ENCODE measurements around the gene TGM4.

TGM4 gene

GRCh38 chr3:44874308-44874707, at the start of gene TGM4:
Gene TGM4 (plus strand): TSS chr3:44874608. CDS start chr3:44874679, 71 bp downstream.
- H3K4me3 ChIP-seq (IDR thresholded peaks at IDR 0.05; ENCODE audit: insufficient read depth, low read depth, low read length), result no peak within 1 kb of the TSS
- TF ChIP-seq CTCF (conservative IDR thresholded peaks at IDR 0.05; ENCODE audit: low read depth, low read length), result no peak

GRCh38 chr3:44825264-44825925, 49.0 kb upstream of the TGM4 start:
- Histone ChIP-seq H2AFZ (ENCODE audit: low read depth) (no peak overlapping the region), H4K20me1 (ENCODE audit: insufficient read depth) (no peaks in the 10 kb centered on the region), H3K27ac (no peak overlapping the region), H3K4me1 (ENCODE audit: low read depth, poor library complexity, severe bottlenecking) (peaks cover 15% of the 10 kb centered on the region), H3K27me3 (ENCODE audit: insufficient read depth, low read depth) (no peaks in the 10 kb centered on the region), H3K4me2 (no peak overlapping the region), H3K4me3 (IDR thresholded peaks at IDR 0.05; ENCODE audit: insufficient read depth, low read depth, low read length) (no peak overlapping the region), H3K9ac (no peak overlapping the region), H3K79me2 (ENCODE audit: insufficient read depth, low read depth) (no peaks in the 10 kb centered on the region), H3K36me3 (ENCODE audit: insufficient read depth) (peaks cover 3% of the 10 kb centered on the region; the same call in 1 of the 2 replicates)
- no peak for TF ChIP-seq CTCF (conservative IDR thresholded peaks at IDR 0.05; ENCODE audit: low read depth, low read length)

More at GRCh38 chr3:44874308-44874707, at the start of gene TGM4:
- Histone ChIP-seq H3K27ac (no peak within 1 kb of the TSS), H3K27me3 (ENCODE audit: insufficient read depth, low read depth) (no peaks in the 10 kb centered on the region), H3K9ac (no peak within 1 kb of the TSS), H4K20me1 (ENCODE audit: insufficient read depth) (no peaks in the 10 kb centered on the region), H3K36me3 (ENCODE audit: insufficient read depth) (no peaks in the 10 kb centered on the region), H2AFZ (ENCODE audit: low read depth) (no peak within 1 kb of the TSS), H3K4me1 (ENCODE audit: low read depth, poor library complexity, severe bottlenecking) (no peaks in the 10 kb centered on the region), H3K4me2 (no peak within 1 kb of the TSS), H3K79me2 (ENCODE audit: insufficient read depth, low read depth) (no peaks in the 10 kb centered on the region)

DNA sequence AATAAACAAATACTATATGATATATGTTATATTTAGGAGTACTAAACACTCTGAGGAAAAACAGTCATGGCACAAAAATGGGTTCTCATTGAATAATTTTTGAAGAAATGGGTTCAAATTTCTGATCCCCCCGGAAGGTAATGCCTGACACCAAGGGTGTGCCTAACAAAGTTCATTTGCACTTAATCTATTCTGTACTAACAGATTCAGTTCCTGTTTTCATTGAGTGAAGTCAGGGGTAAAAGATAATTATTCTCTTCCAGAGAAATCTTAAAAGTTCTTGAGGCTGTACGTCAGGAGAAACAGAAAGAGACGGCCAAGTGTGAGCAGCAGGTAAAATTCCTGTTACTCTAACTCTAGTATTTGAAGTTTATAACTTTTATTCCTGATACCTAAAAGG, 47.2 kb upstream of the TGM4 start:
- Histone ChIP-seq H3K27me3 (ENCODE audit: insufficient read depth, low read depth) (no peaks in the 10 kb centered on the region), H3K4me1 (ENCODE audit: low read depth, poor library complexity, severe bottlenecking) (peaks cover 15% of the 10 kb centered on the region), H3K27ac (no peak overlapping the region), H3K79me2 (ENCODE audit: insufficient read depth, low read depth) (no peaks in the 10 kb centered on the region), H3K36me3 (ENCODE audit: insufficient read depth) (peaks cover 3% of the 10 kb centered on the region; the same call in 1 of the 2 replicates), H4K20me1 (ENCODE audit: insufficient read depth) (no peaks in the 10 kb centered on the region), H3K9ac (no peak overlapping the region), H3K4me3 (IDR thresholded peaks at IDR 0.05; ENCODE audit: insufficient read depth, low read depth, low read length) (no peak overlapping the region), H2AFZ (ENCODE audit: low read depth) (no peak overlapping the region), H3K4me2 (no peak overlapping the region)
- no peak for TF ChIP-seq CTCF (conservative IDR thresholded peaks at IDR 0.05; ENCODE audit: low read depth, low read length)

DNA sequence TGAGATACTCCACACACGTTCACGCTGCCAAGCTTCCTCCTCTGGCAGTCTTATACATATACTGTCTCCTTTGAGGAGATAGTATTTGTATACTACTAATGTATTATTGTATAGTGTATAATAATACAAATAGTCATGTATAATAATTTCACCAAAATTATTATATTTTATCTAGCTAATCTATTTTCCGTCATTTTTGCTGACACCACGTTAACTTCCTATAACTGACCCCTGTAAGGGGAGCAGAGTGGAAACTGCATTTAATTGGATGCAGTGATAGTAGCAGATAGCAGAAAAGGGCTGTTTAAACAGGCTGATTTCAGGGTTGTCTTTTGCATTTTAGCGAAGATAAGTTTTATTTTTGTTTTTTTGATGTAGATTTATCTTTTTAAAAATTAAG, 43.2 kb upstream of the TGM4 start:
- Histone ChIP-seq H3K27ac (no peak overlapping the region), H2AFZ (ENCODE audit: low read depth) (no peak overlapping the region), H3K27me3 (ENCODE audit: insufficient read depth, low read depth) (no peaks in the 10 kb centered on the region), H3K9ac (no peak overlapping the region), H3K4me2 (no peak overlapping the region), H3K4me1 (ENCODE audit: low read depth, poor library complexity, severe bottlenecking) (peaks cover 3% of the 10 kb centered on the region), H3K4me3 (IDR thresholded peaks at IDR 0.05; ENCODE audit: insufficient read depth, low read depth, low read length) (no peak overlapping the region), H3K79me2 (ENCODE audit: insufficient read depth, low read depth) (no peaks in the 10 kb centered on the region), H3K36me3 (ENCODE audit: insufficient read depth) (peaks cover 3% of the 10 kb centered on the region; the same call in 1 of the 2 replicates), H4K20me1 (ENCODE audit: insufficient read depth) (no peaks in the 10 kb centered on the region)
- TF ChIP-seq CTCF (conservative IDR thresholded peaks at IDR 0.05; ENCODE audit: low read depth, low read length), result no peak
